GM18511 (cell line): ENCODE measurements around the gene PSTK.
A peak's percentile ranks its signal among the peaks of the same experiment; 100 is the strongest.

ENCODE experiments used
- ATAC-seq: cut with Tn5 transposase; IDR thresholded peaks from one replicate; pipeline ENCODE4 v1.9.1; 2021; ENCODE audit warnings: mild to moderate bottlenecking, moderate library complexity; ENCODE audit not compliant: unreplicated experiment

PSTK gene, protein sequence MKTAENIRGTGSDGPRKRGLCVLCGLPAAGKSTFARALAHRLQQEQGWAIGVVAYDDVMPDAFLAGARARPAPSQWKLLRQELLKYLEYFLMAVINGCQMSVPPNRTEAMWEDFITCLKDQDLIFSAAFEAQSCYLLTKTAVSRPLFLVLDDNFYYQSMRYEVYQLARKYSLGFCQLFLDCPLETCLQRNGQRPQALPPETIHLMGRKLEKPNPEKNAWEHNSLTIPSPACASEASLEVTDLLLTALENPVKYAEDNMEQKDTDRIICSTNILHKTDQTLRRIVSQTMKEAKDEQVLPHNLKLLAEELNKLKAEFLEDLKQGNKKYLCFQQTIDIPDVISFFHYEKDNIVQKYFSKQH

GRCh38 chr10:122980209-122981065, at the start of gene PSTK:
PSTK (plus strand) TSS chr10:122980401; CDS start chr10:122980480, 79 bp downstream.
- ATAC-seq, result peak; percentile 98

GRCh38 chr10:122931088-122931906, 48.9 kb upstream of the PSTK start:
- no peak for ATAC-seq

- ATAC-seq, result no peak
Observed at GRCh38 chr10:122939133-122939855, 40.9 kb upstream of the PSTK start.

- no peak for ATAC-seq
Observed at GRCh38 chr10:122939856-122940543, 40.2 kb upstream of the PSTK start.

GRCh38 chr10:122949296-122949695, 30.9 kb upstream of the PSTK start:
- ATAC-seq, result no peak

GRCh38 chr10:122953902-122954730, 26.1 kb upstream of the PSTK start, which contains the start of gene C10orf88:
C10orf88 (minus strand) TSS chr10:122954227; CDS start chr10:122954178, 49 bp downstream.
- ATAC-seq, result peak; percentile 99

GRCh38 chr10:122954731-122955050, 25.5 kb upstream of the PSTK start:
- no peak for ATAC-seq

DNA sequence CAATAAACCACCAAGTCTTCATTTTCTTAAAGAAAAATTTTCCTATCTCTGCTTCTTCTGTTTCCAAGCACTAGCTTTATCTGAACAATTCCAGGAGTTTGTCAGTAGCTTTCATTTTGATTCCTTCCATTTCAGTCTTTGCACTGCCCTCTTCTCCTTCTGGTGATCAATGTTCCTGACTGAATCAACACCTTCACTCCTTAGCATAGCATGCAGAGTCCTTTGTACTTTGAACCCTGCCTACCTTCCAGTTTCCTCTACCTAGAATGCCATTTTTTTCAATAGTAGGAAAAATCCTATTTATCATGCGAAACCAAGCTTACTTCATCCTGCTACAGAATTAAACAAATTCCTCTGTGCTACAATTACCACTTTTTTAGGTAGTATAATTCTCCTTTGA, 24.3 kb upstream of the PSTK start:
- no peak for ATAC-seq

DNA sequence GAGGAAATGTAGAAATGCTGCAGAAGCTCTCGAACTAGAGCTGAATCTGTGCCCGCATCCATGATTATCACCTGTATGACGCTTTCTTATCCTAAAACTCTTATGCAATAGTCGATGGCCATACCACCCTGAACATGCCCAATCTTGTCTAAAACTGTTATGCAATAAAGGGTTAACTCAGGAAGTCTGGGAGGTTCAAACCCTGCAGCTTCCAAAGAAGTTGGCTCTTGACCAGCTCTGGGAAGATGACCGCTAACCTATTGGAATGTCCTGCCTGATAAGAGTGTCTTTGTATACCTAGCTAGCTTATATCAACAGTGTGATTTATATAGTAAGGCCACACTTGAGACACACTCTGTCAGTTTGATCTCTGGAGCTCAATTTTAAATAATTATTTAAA, 22.7 kb upstream of the PSTK start:
- ATAC-seq, result no peak

GRCh38 chr10:122962405-122962804, 17.8 kb upstream of the PSTK start:
- no peak for ATAC-seq

DNA sequence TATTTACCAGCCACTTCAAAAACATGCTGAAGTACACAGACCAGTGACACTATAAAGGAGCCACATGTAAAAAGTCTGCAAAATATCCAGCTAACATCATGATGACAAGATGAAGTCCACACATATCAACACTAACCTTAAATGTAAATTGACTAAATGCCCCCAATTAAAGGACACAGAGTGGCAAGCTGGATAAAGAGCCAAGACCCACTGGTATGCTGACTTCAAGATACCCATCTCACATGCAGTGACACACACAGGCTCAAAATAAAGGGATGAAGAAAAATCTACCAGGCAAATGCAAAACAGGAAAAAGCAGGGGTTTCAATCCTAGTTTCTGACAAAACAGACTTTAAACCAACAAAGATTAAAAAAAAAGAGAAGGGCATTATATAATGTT, 13.3 kb upstream of the PSTK start:
- no peak for ATAC-seq

DNA sequence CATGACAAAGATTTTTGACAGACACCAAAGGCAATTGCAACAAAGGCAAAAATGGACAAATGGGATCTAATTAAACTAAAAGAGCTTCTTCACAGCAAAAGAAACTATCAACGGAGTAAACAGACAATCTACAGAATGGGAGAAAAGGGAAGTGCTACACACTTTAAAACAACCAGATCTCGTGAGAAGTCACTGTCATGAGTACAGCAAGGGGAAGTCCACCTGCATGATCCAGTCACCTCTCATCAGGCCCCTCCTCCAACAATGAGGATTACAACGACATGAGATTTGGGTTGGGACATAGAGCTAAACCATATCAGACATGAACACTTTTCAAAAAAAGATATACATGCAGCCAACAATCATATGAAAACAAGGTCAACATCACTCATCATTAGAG, 11.5 kb upstream of the PSTK start:
- ATAC-seq, result no peak

DNA sequence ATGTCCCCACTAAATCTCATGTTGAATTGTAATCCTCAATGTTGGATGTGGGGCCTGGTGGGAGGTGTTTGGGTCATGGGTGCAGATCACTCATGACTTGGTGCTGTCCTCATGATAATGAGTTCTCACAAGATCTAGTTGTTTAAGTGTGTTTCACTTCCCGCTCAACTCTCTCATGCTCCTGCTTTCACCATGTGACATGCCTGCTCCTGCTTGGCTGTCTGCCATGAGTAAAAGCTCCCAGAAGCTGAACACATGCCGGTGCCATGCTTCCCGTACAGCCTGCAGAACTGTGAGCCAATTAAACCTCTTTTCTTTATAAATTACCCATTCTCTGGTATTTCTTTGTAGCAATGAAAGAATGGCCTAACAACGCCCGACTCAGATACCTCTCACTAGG, 6.2 kb upstream of the PSTK start:
- ATAC-seq, result no peak

DNA sequence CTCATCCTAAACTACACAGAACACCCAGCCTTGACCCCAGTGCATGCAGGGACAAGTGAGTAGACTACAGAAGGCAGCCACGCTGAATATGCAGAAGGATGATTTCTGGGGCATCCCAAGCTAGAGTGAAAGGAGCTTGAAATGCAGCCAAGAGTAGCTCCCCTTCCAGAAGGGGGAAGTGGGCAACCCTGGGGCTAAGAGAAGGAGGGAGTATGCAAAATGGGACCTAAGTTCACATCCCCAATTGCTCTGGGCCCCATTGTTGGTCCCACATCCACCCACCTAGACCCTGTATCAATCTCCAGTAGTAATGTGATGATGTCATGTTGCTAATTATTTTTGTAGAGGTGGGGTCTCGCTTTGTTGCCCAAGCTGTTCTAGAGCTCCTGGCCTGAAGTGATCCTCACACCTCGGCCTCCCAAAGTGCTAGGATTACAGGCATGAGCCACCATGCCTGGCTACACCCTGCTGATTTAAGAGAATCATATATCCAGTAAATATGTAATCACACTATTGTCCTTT, 5.6 kb upstream of the PSTK start:
- no peak for ATAC-seq

DNA sequence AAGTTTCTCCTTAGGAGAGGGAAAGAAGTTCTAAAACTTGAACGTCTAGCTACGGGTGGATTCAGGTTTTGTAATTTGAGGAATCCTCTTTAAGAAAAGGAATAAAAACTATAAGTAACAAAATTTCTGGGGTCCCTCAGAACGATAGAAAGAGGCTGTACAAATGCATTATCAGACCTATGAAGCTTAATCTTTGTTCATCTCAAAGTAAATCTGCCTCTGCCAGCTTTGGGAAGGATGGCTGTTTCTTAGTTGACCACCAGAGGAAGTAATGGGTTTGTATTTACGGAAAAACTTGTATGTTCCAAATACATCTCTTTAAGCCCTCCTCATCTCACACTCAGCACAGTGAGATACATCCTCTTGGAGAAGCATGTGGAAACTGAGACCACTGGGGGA, 864 bp downstream of the PSTK start:
- no peak for ATAC-seq

DNA sequence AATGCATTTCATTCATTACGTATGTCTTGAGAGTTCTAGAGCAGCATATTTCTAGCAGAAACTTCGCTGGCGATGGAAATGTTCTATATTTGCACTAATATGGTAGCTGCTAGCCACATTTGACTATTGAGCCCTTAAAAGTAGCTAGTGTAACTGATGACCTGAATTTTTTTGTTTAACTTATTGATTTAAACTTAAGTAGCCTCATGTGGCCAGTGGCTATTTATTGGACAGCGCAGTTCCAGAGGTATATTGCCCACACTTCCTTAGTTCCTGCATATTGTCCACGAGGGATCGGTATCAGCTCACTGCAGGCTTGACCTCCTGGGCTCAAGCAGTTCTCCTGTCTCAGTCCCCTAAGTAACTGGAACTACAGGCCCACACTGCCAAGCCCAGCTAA, 3.7 kb downstream of the PSTK start:
- no peak for ATAC-seq

GRCh38 chr10:122984708-122985107, 4.5 kb downstream of the PSTK start:
- no peak for ATAC-seq

DNA sequence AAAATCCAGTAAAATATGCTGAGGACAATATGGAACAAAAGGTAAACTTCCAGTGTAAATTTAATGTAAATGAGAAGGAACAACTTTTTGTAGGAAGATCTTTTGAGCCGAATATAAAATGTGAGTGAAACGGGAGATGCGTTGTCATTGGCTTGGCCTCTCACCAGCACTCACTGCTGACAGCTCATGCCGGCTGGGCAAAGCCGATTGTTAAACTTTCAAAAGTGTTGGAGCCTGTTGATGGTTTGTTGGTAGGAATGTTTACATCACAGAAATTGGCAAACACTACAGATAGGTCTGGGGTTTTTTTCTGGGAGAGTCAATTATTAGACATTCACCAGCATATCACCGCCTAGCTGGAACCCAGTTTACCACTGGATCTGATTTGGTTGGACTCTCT, 6.1 kb downstream of the PSTK start:
- no peak for ATAC-seq

DNA sequence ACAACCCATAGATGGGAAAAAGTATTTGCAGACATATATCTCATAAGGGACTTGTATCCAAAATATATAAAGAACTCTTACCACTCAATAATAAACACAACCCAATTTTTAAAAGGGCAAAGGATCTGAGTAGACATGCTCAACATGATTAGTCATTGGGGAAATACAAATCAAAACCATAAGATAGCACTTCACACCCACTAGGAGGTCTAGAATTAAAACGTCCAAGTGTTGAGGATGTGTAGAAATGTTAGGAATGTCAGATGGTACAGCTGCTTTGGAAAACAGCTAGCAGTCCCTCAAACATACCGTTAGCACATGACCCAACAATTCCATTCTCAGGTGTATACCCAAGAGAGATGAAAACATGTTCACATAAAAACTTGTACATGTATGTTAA, 8.3 kb downstream of the PSTK start:
- ATAC-seq, result no peak
